Measurements from ENCODE around the gene CARD11. TPM values are rescaled to one million over a fixed set of nuclear protein-coding genes. Genes with fewer than 3 reads are reported as not detected.
A peak's percentile ranks its signal among the peaks of the same experiment; 100 is the strongest.
"Not testable (repeated sequence)": the region's sequence is repeated elsewhere in the genome, so short reads cannot be mapped to it uniquely, and the experiment has no call there.

CARD11 gene
- polyA plus RNA-seq, 2 donors = 0.66 to 1.3 TPM

- WGBS, 2 donors = 74 to 75% methylated on average over 1 of the region's 1 CpG
- no peaks in the 10 kb centered on the region for H3K27me3 ChIP-seq (ENCODE audit: control insufficient read depth in 1 of 2, insufficient read depth in 2 of 2, low read length in 2 of 2)
- no peak overlapping the region for H3K27ac ChIP-seq (ENCODE audit: low read depth in 2 of 2, low read length in 1 of 2)
- no peak overlapping the region for H3K4me3 ChIP-seq (ENCODE audit: low read depth in 1 of 2, low read length in 2 of 2)
- peaks cover 0 to 11% of the 10 kb centered on the region in 2 donors for H3K9me3 ChIP-seq (ENCODE audit: control insufficient read depth in 2 of 2, insufficient read depth in 1 of 2, low read depth in 1 of 2, low read length in 1 of 2)
- no peaks in the 10 kb centered on the region for H3K36me3 ChIP-seq (ENCODE audit: control insufficient read depth in 2 of 2, insufficient read depth in 2 of 2, low read length in 1 of 2)
- H3K4me1 ChIP-seq (ENCODE audit: control insufficient read depth in 2 of 2, insufficient read depth in 2 of 2, low read length in 1 of 2) = no peaks in the 10 kb centered on the region
Observed at GRCh38 chr7:2965745-2966270, 77.9 kb downstream of the CARD11 start.

- no peaks in the 10 kb centered on the region for H3K27me3 ChIP-seq (ENCODE audit: control insufficient read depth in 1 of 2, insufficient read depth in 2 of 2, low read length in 2 of 2)
- H3K36me3 ChIP-seq (ENCODE audit: control insufficient read depth in 2 of 2, insufficient read depth in 2 of 2, low read length in 1 of 2) = no peaks in the 10 kb centered on the region
- H3K4me1 ChIP-seq (ENCODE audit: control insufficient read depth in 2 of 2, insufficient read depth in 2 of 2, low read length in 1 of 2) = no peaks in the 10 kb centered on the region
- H3K4me3 ChIP-seq (ENCODE audit: low read depth in 1 of 2, low read length in 2 of 2) = no peak overlapping the region
- H3K27ac ChIP-seq (ENCODE audit: low read depth in 2 of 2, low read length in 1 of 2) = no peak overlapping the region
- WGBS, 2 donors = 76 to 85% methylated on average over 1 of the region's 1 CpG
- peaks cover 0 to 11% of the 10 kb centered on the region in 2 donors for H3K9me3 ChIP-seq (ENCODE audit: control insufficient read depth in 2 of 2, insufficient read depth in 1 of 2, low read depth in 1 of 2, low read length in 1 of 2)
Observed at GRCh38 chr7:2965301-2965700, 78.4 kb downstream of the CARD11 start.

GRCh38 chr7:2964208-2964607 lies 79.5 kb downstream of the CARD11 start:
- Histone ChIP-seq H3K27ac (ENCODE audit: low read depth in 2 of 2, low read length in 1 of 2) (no peak overlapping the region), H3K27me3 (ENCODE audit: control insufficient read depth in 1 of 2, insufficient read depth in 2 of 2, low read length in 2 of 2) (no peaks in the 10 kb centered on the region)
- WGBS, 2 donors = 59 to 60% methylated on average over 2 of the region's 2 CpGs

GRCh38 chr7:2962865-2963264 lies 80.8 kb downstream of the CARD11 start:
- 55 to 73% methylated on average over 2 of the region's 2 CpGs for WGBS, 2 donors

More at GRCh38 chr7:2964208-2964607, 79.5 kb downstream of the CARD11 start:
- H3K4me1 ChIP-seq (ENCODE audit: control insufficient read depth in 2 of 2, insufficient read depth in 2 of 2, low read length in 1 of 2) = no peaks in the 10 kb centered on the region
- H3K9me3 ChIP-seq (ENCODE audit: control insufficient read depth in 2 of 2, insufficient read depth in 1 of 2, low read depth in 1 of 2, low read length in 1 of 2) = peaks cover 0 to 11% of the 10 kb centered on the region in 2 donors
- no peak overlapping the region for H3K4me3 ChIP-seq (ENCODE audit: low read depth in 1 of 2, low read length in 2 of 2)
- H3K36me3 ChIP-seq (ENCODE audit: control insufficient read depth in 2 of 2, insufficient read depth in 2 of 2, low read length in 1 of 2) = no peaks in the 10 kb centered on the region

GRCh38 chr7:2959828-2960599 lies 83.7 kb downstream of the CARD11 start:
- no peaks in the 10 kb centered on the region for H3K27me3 ChIP-seq (ENCODE audit: control insufficient read depth in 1 of 2, insufficient read depth in 2 of 2, low read length in 2 of 2)
- no peak overlapping the region for H3K4me3 ChIP-seq (ENCODE audit: low read depth in 1 of 2, low read length in 2 of 2)
- H3K36me3 ChIP-seq (ENCODE audit: control insufficient read depth in 2 of 2, insufficient read depth in 2 of 2, low read length in 1 of 2) = no peaks in the 10 kb centered on the region
- H3K4me1 ChIP-seq (ENCODE audit: control insufficient read depth in 2 of 2, insufficient read depth in 2 of 2, low read length in 1 of 2) = peaks cover 2 to 6% of the 10 kb centered on the region in 2 donors
- no peaks in the 10 kb centered on the region for H3K9me3 ChIP-seq (ENCODE audit: control insufficient read depth in 2 of 2, insufficient read depth in 1 of 2, low read depth in 1 of 2, low read length in 1 of 2)
- H3K27ac ChIP-seq (ENCODE audit: low read depth in 2 of 2, low read length in 1 of 2) = no peak overlapping the region
- WGBS, 2 donors = 94 to 95% methylated on average over 14 of the region's 14 CpGs

More at GRCh38 chr7:2962865-2963264, 80.8 kb downstream of the CARD11 start:
- peaks cover 0 to 11% of the 10 kb centered on the region in 2 donors for H3K9me3 ChIP-seq (ENCODE audit: control insufficient read depth in 2 of 2, insufficient read depth in 1 of 2, low read depth in 1 of 2, low read length in 1 of 2)
- no peaks in the 10 kb centered on the region for H3K4me1 ChIP-seq (ENCODE audit: control insufficient read depth in 2 of 2, insufficient read depth in 2 of 2, low read length in 1 of 2)
- H3K27ac ChIP-seq (ENCODE audit: low read depth in 2 of 2, low read length in 1 of 2) = no peak overlapping the region
- no peaks in the 10 kb centered on the region for H3K36me3 ChIP-seq (ENCODE audit: control insufficient read depth in 2 of 2, insufficient read depth in 2 of 2, low read length in 1 of 2)
- no peak overlapping the region for H3K4me3 ChIP-seq (ENCODE audit: low read depth in 1 of 2, low read length in 2 of 2)
- no peaks in the 10 kb centered on the region for H3K27me3 ChIP-seq (ENCODE audit: control insufficient read depth in 1 of 2, insufficient read depth in 2 of 2, low read length in 2 of 2)

GRCh38 chr7:2959103-2959680 lies 84.5 kb downstream of the CARD11 start:
- Histone ChIP-seq H3K36me3 (ENCODE audit: control insufficient read depth in 2 of 2, insufficient read depth in 2 of 2, low read length in 1 of 2) (no peaks in the 10 kb centered on the region), H3K27ac (ENCODE audit: low read depth in 2 of 2, low read length in 1 of 2) (no peak overlapping the region), H3K4me1 (ENCODE audit: control insufficient read depth in 2 of 2, insufficient read depth in 2 of 2, low read length in 1 of 2) (peaks cover 2 to 11% of the 10 kb centered on the region in 2 donors), H3K9me3 (ENCODE audit: control insufficient read depth in 2 of 2, insufficient read depth in 1 of 2, low read depth in 1 of 2, low read length in 1 of 2) (peaks cover 0 to 3% of the 10 kb centered on the region in 2 donors), H3K4me3 (ENCODE audit: low read depth in 1 of 2, low read length in 2 of 2) (no peak overlapping the region), H3K27me3 (ENCODE audit: control insufficient read depth in 1 of 2, insufficient read depth in 2 of 2, low read length in 2 of 2) (no peaks in the 10 kb centered on the region)
- 79 to 83% methylated on average over 15 of the region's 15 CpGs for WGBS, 2 donors

- WGBS, 2 donors = 85 to 87% methylated on average over 15 of the region's 15 CpGs
- Histone ChIP-seq H3K4me3 (ENCODE audit: low read depth in 1 of 2, low read length in 2 of 2) (no peak overlapping the region), H3K9me3 (ENCODE audit: control insufficient read depth in 2 of 2, insufficient read depth in 1 of 2, low read depth in 1 of 2, low read length in 1 of 2) (peaks cover 0 to 3% of the 10 kb centered on the region in 2 donors), H3K27me3 (ENCODE audit: control insufficient read depth in 1 of 2, insufficient read depth in 2 of 2, low read length in 2 of 2) (no peaks in the 10 kb centered on the region), H3K36me3 (ENCODE audit: control insufficient read depth in 2 of 2, insufficient read depth in 2 of 2, low read length in 1 of 2) (no peaks in the 10 kb centered on the region), H3K4me1 (ENCODE audit: control insufficient read depth in 2 of 2, insufficient read depth in 2 of 2, low read length in 1 of 2) (peaks cover 2 to 17% of the 10 kb centered on the region in 2 donors), H3K27ac (ENCODE audit: low read depth in 2 of 2, low read length in 1 of 2) (no peak overlapping the region)
Observed at GRCh38 chr7:2958416-2959102, 85.1 kb downstream of the CARD11 start.

- not testable (repeated sequence) for H3K27ac ChIP-seq (ENCODE audit: low read depth in 2 of 2, low read length in 1 of 2); H3K9me3 ChIP-seq (ENCODE audit: control insufficient read depth in 2 of 2, insufficient read depth in 1 of 2, low read depth in 1 of 2, low read length in 1 of 2); H3K36me3 ChIP-seq (ENCODE audit: control insufficient read depth in 2 of 2, insufficient read depth in 2 of 2, low read length in 1 of 2); H3K27me3 ChIP-seq (ENCODE audit: control insufficient read depth in 1 of 2, insufficient read depth in 2 of 2, low read length in 2 of 2); H3K4me3 ChIP-seq (ENCODE audit: low read depth in 1 of 2, low read length in 2 of 2)
- H3K4me1 ChIP-seq (ENCODE audit: control insufficient read depth in 2 of 2, insufficient read depth in 2 of 2, low read length in 1 of 2) = peaks cover 2 to 19% of the 10 kb centered on the region in 2 donors
- 71 to 84% methylated on average over 5 of the region's 5 CpGs for WGBS, 2 donors
Observed at GRCh38 chr7:2957369-2957727, 86.3 kb downstream of the CARD11 start.

GRCh38 chr7:2956526-2957368 lies 86.9 kb downstream of the CARD11 start:
- 39 to 52% methylated on average over 12 of the region's 12 CpGs for WGBS, 2 donors
- peaks cover 0 to 3% of the 10 kb centered on the region in 2 donors for H3K9me3 ChIP-seq (ENCODE audit: control insufficient read depth in 2 of 2, insufficient read depth in 1 of 2, low read depth in 1 of 2, low read length in 1 of 2)
- no peaks in the 10 kb centered on the region for H3K36me3 ChIP-seq (ENCODE audit: control insufficient read depth in 2 of 2, insufficient read depth in 2 of 2, low read length in 1 of 2)
- H3K27me3 ChIP-seq (ENCODE audit: control insufficient read depth in 1 of 2, insufficient read depth in 2 of 2, low read length in 2 of 2) = no peaks in the 10 kb centered on the region
- peak overlapping the region; percentile 6 to 59 for H3K27ac ChIP-seq (ENCODE audit: low read depth in 2 of 2, low read length in 1 of 2)
- H3K4me3 ChIP-seq (ENCODE audit: low read depth in 1 of 2, low read length in 2 of 2) = no peak overlapping the region
- peaks cover 2 to 19% of the 10 kb centered on the region in 2 donors for H3K4me1 ChIP-seq (ENCODE audit: control insufficient read depth in 2 of 2, insufficient read depth in 2 of 2, low read length in 1 of 2)
